ENCODE results near the gene MYOM3. TPM values are rescaled to one million over a fixed set of nuclear protein-coding genes. Genes with fewer than 3 reads are reported as not detected.
"Not testable (repeated sequence)": the region's sequence is repeated elsewhere in the genome, so short reads cannot be mapped to it uniquely, and the experiment has no call there.

The MYOM3 gene
- total RNA-seq, 1 experiment from 2014 or later = 0.05 TPM

- no peaks in the 10 kb centered on the region for H3K4me1 ChIP-seq (ENCODE audit: control insufficient read depth, insufficient read depth, low read length)
- no peaks in the 10 kb centered on the region for H3K27me3 ChIP-seq (ENCODE audit: control insufficient read depth, insufficient read depth, low read length)
- intact Hi-C loops (cut with micrococcal nuclease; ENCODE audit: unreplicated experiment) (no loop called here), in situ Hi-C loops (cut with HindIII; ENCODE audit: low pct_unique_long_range_greater_than_20kb, low sequenced_read_pairs) (no loop called here)
- ATAC-seq = no peak
- H3K9me3 ChIP-seq (ENCODE audit: control insufficient read depth, insufficient read depth, low read depth, low read length) = no peaks in the 10 kb centered on the region
- POLR2A ChIA-PET = no interaction called here
- TF ChIP-seq REST (IDR thresholded peaks at IDR 0.05; ENCODE audit: insufficient read depth in 1 of 2, low read depth in 2 of 2, low read length in 1 of 2) (no peak), POLR2AphosphoS5 (IDR thresholded peaks at IDR 0.05; ENCODE audit: low read depth, low read length) (no peak), SIN3A (IDR thresholded peaks at IDR 0.05; ENCODE audit: borderline replicate concordance, insufficient read depth, low read depth, low read length) (no peak), TCF7L2 (IDR thresholded peaks at IDR 0.05; ENCODE audit: low read depth, low read length) (no peak), CTCF (IDR thresholded peaks at IDR 0.05) (no peak)
- no peak overlapping the region for H3K4me3 ChIP-seq (ENCODE audit: low read depth in 2 of 2, low read length in 2 of 2)
- no peak overlapping the region for H3K27ac ChIP-seq (ENCODE audit: low read length)
- BruUV-seq (replicated peaks) = no TSS peak
- no peaks in the 10 kb centered on the region for H3K36me3 ChIP-seq (ENCODE audit: control insufficient read depth, insufficient read depth, low read length)
- DNase-seq (ENCODE audit: low read depth, low spot score) = no peak
- CTCF ChIA-PET = no interaction called here
These were observed 79.0 kb downstream of the MYOM3 start for GRCh38 chr1:24032981-24033380.

- CTCF ChIA-PET; H3K4me3 ChIP-seq (ENCODE audit: low read depth in 2 of 2, low read length in 2 of 2); H3K27me3 ChIP-seq (ENCODE audit: control insufficient read depth, insufficient read depth, low read length); in situ Hi-C loops (cut with HindIII; ENCODE audit: low pct_unique_long_range_greater_than_20kb, low sequenced_read_pairs); H3K9me3 ChIP-seq (ENCODE audit: control insufficient read depth, insufficient read depth, low read depth, low read length); intact Hi-C loops (cut with micrococcal nuclease; ENCODE audit: unreplicated experiment); H3K4me1 ChIP-seq (ENCODE audit: control insufficient read depth, insufficient read depth, low read length); ATAC-seq; DNase-seq (ENCODE audit: low read depth, low spot score); H3K36me3 ChIP-seq (ENCODE audit: control insufficient read depth, insufficient read depth, low read length); BruUV-seq (replicated peaks): not testable (repeated sequence)
- POLR2A ChIA-PET = interaction anchor here (0.6 kb wide), 1 partner anchor 16 kb away, joined by 3 read pairs; no protein-coding TSS in a partner anchor
- peak overlapping the region; percentile 6; the same call in 1 of the 2 replicates for H3K27ac ChIP-seq (ENCODE audit: low read length)
These were observed 80.9 kb downstream of the MYOM3 start for GRCh38 chr1:24030976-24031516.

GRCh38 chr1:24027838-24028468 lies 84.0 kb downstream of the MYOM3 start:
- Histone ChIP-seq H3K9me3 (ENCODE audit: control insufficient read depth, insufficient read depth, low read depth, low read length) (no peaks in the 10 kb centered on the region), H3K27ac (ENCODE audit: low read length) (peak overlapping the region; percentile 51; the same call in 1 of the 2 replicates), H3K36me3 (ENCODE audit: control insufficient read depth, insufficient read depth, low read length) (no peaks in the 10 kb centered on the region), H3K4me1 (ENCODE audit: control insufficient read depth, insufficient read depth, low read length) (peaks cover 11% of the 10 kb centered on the region), H3K27me3 (ENCODE audit: control insufficient read depth, insufficient read depth, low read length) (no peaks in the 10 kb centered on the region), H3K4me3 (ENCODE audit: low read depth in 2 of 2, low read length in 2 of 2) (no peak overlapping the region)
- intact Hi-C loops (cut with micrococcal nuclease; ENCODE audit: unreplicated experiment) = loop anchor here (2.0 kb wide), 1 partner anchor 49 kb away; no protein-coding TSS in a partner anchor
- in situ Hi-C loops (cut with HindIII; ENCODE audit: low pct_unique_long_range_greater_than_20kb, low sequenced_read_pairs) = loop anchor here (10.0 kb wide), 1 partner anchor 63 kb away; no protein-coding TSS in a partner anchor
- POLR2A ChIA-PET = interaction anchor here (0.6 to 1.4 kb wide), 2 partner anchors 9 to 76 kb away, joined by 3 read pairs; no protein-coding TSS in a partner anchor
- CTCF ChIA-PET = interaction anchor here (0.5 to 0.6 kb wide), 2 partner anchors 17 to 26 kb away, joined by 8 to 13 read pairs; no protein-coding TSS in a partner anchor
- no TSS peak for BruUV-seq (replicated peaks)
- TF ChIP-seq SIN3A (IDR thresholded peaks at IDR 0.05; ENCODE audit: borderline replicate concordance, insufficient read depth, low read depth, low read length) = no peak
- ATAC-seq (peak; percentile 81), DNase-seq (ENCODE audit: low read depth, low spot score) (no peak)
